H9 (cell line): Measurements from ENCODE around the gene GIT2. TPM values are rescaled to one million over a fixed set of nuclear protein-coding genes. Genes with fewer than 3 reads are reported as not detected.

Experiments
- DNase-seq: peaks from one replicate; pipeline ENCODE4 v3.0.0-alpha.2; 2017
- H2AFZ ChIP-seq: one replicate; pipeline ENCODE4 v1.6.1; 2013; ENCODE audit warnings: mild to moderate bottlenecking, low read length, control low read depth, moderate library complexity
- H2AK5ac ChIP-seq: 2 replicates; pipeline ENCODE4 v1.6.1; 2013; ENCODE audit warnings: low read length, control low read depth, mixed read lengths; ENCODE audit not compliant: insufficient read length
- H2BK120ac ChIP-seq: one replicate; pipeline ENCODE4 v1.6.1; 2013; ENCODE audit warnings: low read depth, mild to moderate bottlenecking, low read length, control low read depth, inconsistent platforms; ENCODE audit not compliant: poor library complexity, severe bottlenecking
- H2BK12ac ChIP-seq: 2 replicates; pipeline ENCODE4 v1.6.1; 2013; ENCODE audit warnings: low read length, control low read depth, mixed read lengths, low read depth; ENCODE audit not compliant: insufficient read length
- H2BK15ac ChIP-seq: 2 replicates; pipeline ENCODE4 v1.6.1; 2013; ENCODE audit warnings: low read depth, low read length, control low read depth
- H2BK20ac ChIP-seq: one replicate; pipeline ENCODE4 v1.6.1; 2013; ENCODE audit warnings: low read depth, mild to moderate bottlenecking, low read length, control low read depth, inconsistent platforms; ENCODE audit not compliant: poor library complexity, severe bottlenecking
- H2BK5ac ChIP-seq: 2 replicates; pipeline ENCODE4 v1.6.1; 2013; ENCODE audit warnings: low read length, control low read depth, mixed read lengths; ENCODE audit not compliant: insufficient read length
- H3K14ac ChIP-seq: 2 replicates; pipeline ENCODE4 v1.6.1; 2013; ENCODE audit warnings: low read length, control low read depth; ENCODE audit not compliant: insufficient read depth
- H3K18ac ChIP-seq: 2 replicates; pipeline ENCODE4 v1.6.1; 2013; ENCODE audit warnings: low read depth, mild to moderate bottlenecking, mixed read lengths, low read length, control low read depth; ENCODE audit not compliant: insufficient read length
- H3K23ac ChIP-seq: 2 replicates; pipeline ENCODE4 v1.6.1; 2013; ENCODE audit warnings: low read length, control low read depth, mixed read lengths, low read depth; ENCODE audit not compliant: insufficient read length
- H3K23me2 ChIP-seq: 2 replicates; pipeline ENCODE4 v1.6.1; 2013; ENCODE audit warnings: low read depth, mild to moderate bottlenecking, mixed read lengths, low read length, control low read depth; ENCODE audit not compliant: insufficient read length, poor library complexity, severe bottlenecking
- H3K27ac ChIP-seq: 2 replicates; pipeline ENCODE4 v1.5.1; 2013; ENCODE audit warnings: low read length, control low read depth, mixed read lengths, low read depth; ENCODE audit not compliant: insufficient read length
- H3K27me3 ChIP-seq: 2 replicates; pipeline ENCODE4 v1.6.1; 2013; ENCODE audit warnings: low read length, control low read depth, inconsistent platforms; ENCODE audit not compliant: insufficient read depth
- H3K4ac ChIP-seq: 2 replicates; pipeline ENCODE4 v1.6.1; 2013; ENCODE audit warnings: low read depth, mild to moderate bottlenecking, control low read depth, inconsistent platforms, low read length, moderate library complexity
- H3K4me1 ChIP-seq: 2 replicates; pipeline ENCODE4 v1.6.1; 2013; ENCODE audit warnings: low read length, control low read depth, inconsistent platforms; ENCODE audit not compliant: insufficient read depth
- H3K4me2 ChIP-seq: 2 replicates; pipeline ENCODE4 v1.6.1; 2013; ENCODE audit warnings: low read length, control low read depth, mixed read lengths; ENCODE audit not compliant: insufficient read length, insufficient read depth
- H3K56ac ChIP-seq: 2 replicates; pipeline ENCODE4 v1.6.1; 2013; ENCODE audit warnings: low read depth, mild to moderate bottlenecking, mixed read lengths, low read length, control low read depth; ENCODE audit not compliant: insufficient read length
- H3K79me1 ChIP-seq: 2 replicates; pipeline ENCODE4 v1.6.1; 2013; ENCODE audit warnings: low read depth, mild to moderate bottlenecking, moderate library complexity, low read length, control low read depth, inconsistent platforms; ENCODE audit not compliant: insufficient read depth, poor library complexity, severe bottlenecking
- H3K79me2 ChIP-seq: 2 replicates; pipeline ENCODE4 v1.6.1; 2013; ENCODE audit warnings: low read length, control low read depth, inconsistent platforms; ENCODE audit not compliant: insufficient read depth
- H3K9ac ChIP-seq: 2 replicates; pipeline ENCODE4 v1.6.1; 2013; ENCODE audit warnings: low read length, control low read depth, mixed read lengths; ENCODE audit not compliant: insufficient read length; ENCODE audit errors: extremely low read depth
- H3K9me3 ChIP-seq: one replicate; pipeline ENCODE4 v1.6.1; 2013; ENCODE audit warnings: low read depth, low read length, inconsistent platforms; ENCODE audit not compliant: control insufficient read depth
- H3T11ph ChIP-seq: one replicate; pipeline ENCODE4 v1.6.1; 2013; ENCODE audit warnings: mild to moderate bottlenecking, low read length, control low read depth, inconsistent platforms
- H4K20me1 ChIP-seq: one replicate; pipeline ENCODE4 v1.6.1; 2013; ENCODE audit not compliant: control insufficient read depth, insufficient read length, insufficient read depth
- H4K5ac ChIP-seq: 2 replicates; pipeline ENCODE4 v1.6.1; 2013; ENCODE audit warnings: low read depth, mild to moderate bottlenecking, mixed read lengths, low read length, control low read depth; ENCODE audit not compliant: insufficient read length
- H4K8ac ChIP-seq: replicated peaks from 2 replicates; pipeline ENCODE4 v1.6.1; 2013; ENCODE audit warnings: low read length, control low read depth, mixed read lengths, low read depth; ENCODE audit not compliant: insufficient read length
- H4K91ac ChIP-seq: 2 replicates; pipeline ENCODE4 v1.6.1; 2013; ENCODE audit warnings: low read depth, mild to moderate bottlenecking, moderate library complexity, mixed read lengths, low read length, control low read depth; ENCODE audit not compliant: insufficient read length
- H3K27ac Mint-ChIP-seq, 3 experiments: 2 replicates in 2 of 3; 3 replicates in 1 of 3; pipeline ENCODE4 v1.8.0; 2020 to 2021; ENCODE audit warnings: mixed read lengths in 3 of 3, mild to moderate bottlenecking in 1 of 3, moderate library complexity in 1 of 3
- H3K27me3 Mint-ChIP-seq: 2 replicates; pipeline ENCODE4 v1.8.0; 2021; ENCODE audit warnings: low read depth, mild to moderate bottlenecking, moderate library complexity, mixed read lengths
- H3K36me3 Mint-ChIP-seq, 3 experiments: 2 replicates in 2 of 3; 3 replicates in 1 of 3; pipeline ENCODE4 v1.8.0; 2020 to 2021; ENCODE audit warnings: low read depth in 3 of 3, mixed read lengths in 3 of 3; ENCODE audit not compliant: insufficient read depth in 1 of 3
- H3K4me1 Mint-ChIP-seq, 2 experiments: 2 replicates each; pipeline ENCODE4 v1.8.0; 2020; ENCODE audit warnings: mixed read lengths in 2 of 2
- H3K4me3 Mint-ChIP-seq, 2 experiments: 2 replicates in 1 of 2; 3 replicates in 1 of 2; pipeline ENCODE4 v1.8.0; 2020 to 2021; ENCODE audit warnings: mild to moderate bottlenecking in 2 of 2, mixed read lengths in 2 of 2, moderate library complexity in 1 of 2
- H3K9me3 Mint-ChIP-seq, 2 experiments: 2 replicates in 1 of 2; 3 replicates in 1 of 2; pipeline ENCODE4 v1.8.0; 2020; ENCODE audit warnings: mild to moderate bottlenecking in 2 of 2, mixed read lengths in 2 of 2, moderate library complexity in 1 of 2
- WGBS: extraction: QIAGEN DNeasy Blood & Tissue Kit; methylation state at CpG from one replicate; pipeline ENCODE4 v1.1.7; 2013; ENCODE audit warnings: missing lambda C conversion rate, low lambda C conversion rate, mixed read lengths; ENCODE audit not compliant: insufficient read length; ENCODE audit errors: extremely low coverage; 5-methylcytosine and 5-hydroxymethylcytosine counted together
- total RNA-seq: library from RNA; stranded (reverse); gene quantifications from 2 replicates; pipeline ENCODE4 v1.2.1, GENCODE V29; 2021
- TF ChIP-seq, protein P1 (sequence below): fragments of 200-600 bp; sonication (generic); conservative IDR thresholded peaks from 3 replicates; pipeline ENCODE4 v1.8.0; 2021; ENCODE audit warnings: antibody characterized with exemption, mild to moderate bottlenecking

Gene GIT2
- total RNA-seq, 1 experiment from 2014 or later, result 27.0 TPM

DNA sequence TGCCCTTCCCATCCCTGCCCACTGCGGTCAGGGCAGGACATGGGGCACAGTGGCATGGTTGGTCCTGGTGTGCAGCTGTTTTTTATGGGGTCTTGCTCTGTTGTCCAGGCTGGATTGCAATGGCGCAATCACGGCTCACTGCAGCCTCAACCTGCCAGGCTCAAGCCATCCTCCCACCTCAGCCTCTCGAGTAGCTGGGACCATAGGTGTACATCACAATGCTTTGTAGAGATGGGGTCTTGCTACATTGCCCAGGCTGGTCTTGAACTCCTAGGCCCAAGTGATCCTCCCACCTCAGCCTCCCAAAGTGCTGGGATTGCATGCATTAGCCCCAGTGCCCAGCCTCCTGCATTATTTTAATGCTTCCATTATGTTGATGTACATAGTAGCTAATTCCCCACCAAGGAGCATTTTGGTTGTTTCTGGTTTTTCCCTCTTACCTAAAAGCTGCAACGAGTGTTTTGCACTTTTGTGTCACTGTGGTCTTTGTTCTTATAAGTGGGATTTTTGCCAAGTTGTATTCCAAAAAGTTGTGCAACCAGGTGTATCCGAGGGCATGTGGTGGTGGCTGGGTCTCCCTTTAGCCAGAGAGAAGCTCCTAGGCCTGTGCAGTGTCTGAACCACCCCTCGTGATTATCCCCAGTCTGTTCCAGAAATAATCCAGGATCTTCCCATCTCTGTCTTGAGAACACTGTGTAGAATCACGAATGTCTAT, 85.8 kb downstream of the GIT2 start:
- no peak overlapping the region for H3K27ac Mint-ChIP-seq
- no peaks in the 10 kb centered on the region for H4K20me1 ChIP-seq
- no peak overlapping the region for H4K91ac ChIP-seq
- H3T11ph ChIP-seq, result no peak overlapping the region
- H3K4me1 ChIP-seq, result no peaks in the 10 kb centered on the region
- H3K4me2 ChIP-seq, result no peak overlapping the region
- H3K79me1 ChIP-seq, result no peaks in the 10 kb centered on the region
- H2AK5ac ChIP-seq, result no peak overlapping the region
- TF ChIP-seq, protein P1, sequence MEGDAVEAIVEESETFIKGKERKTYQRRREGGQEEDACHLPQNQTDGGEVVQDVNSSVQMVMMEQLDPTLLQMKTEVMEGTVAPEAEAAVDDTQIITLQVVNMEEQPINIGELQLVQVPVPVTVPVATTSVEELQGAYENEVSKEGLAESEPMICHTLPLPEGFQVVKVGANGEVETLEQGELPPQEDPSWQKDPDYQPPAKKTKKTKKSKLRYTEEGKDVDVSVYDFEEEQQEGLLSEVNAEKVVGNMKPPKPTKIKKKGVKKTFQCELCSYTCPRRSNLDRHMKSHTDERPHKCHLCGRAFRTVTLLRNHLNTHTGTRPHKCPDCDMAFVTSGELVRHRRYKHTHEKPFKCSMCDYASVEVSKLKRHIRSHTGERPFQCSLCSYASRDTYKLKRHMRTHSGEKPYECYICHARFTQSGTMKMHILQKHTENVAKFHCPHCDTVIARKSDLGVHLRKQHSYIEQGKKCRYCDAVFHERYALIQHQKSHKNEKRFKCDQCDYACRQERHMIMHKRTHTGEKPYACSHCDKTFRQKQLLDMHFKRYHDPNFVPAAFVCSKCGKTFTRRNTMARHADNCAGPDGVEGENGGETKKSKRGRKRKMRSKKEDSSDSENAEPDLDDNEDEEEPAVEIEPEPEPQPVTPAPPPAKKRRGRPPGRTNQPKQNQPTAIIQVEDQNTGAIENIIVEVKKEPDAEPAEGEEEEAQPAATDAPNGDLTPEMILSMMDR, result no peak
- peaks cover 3% of the 10 kb centered on the region; the same call in 1 of the 2 replicates for H3K27me3 ChIP-seq
- H3K9me3 ChIP-seq, result no peaks in the 10 kb centered on the region
- H4K8ac ChIP-seq, result no peak overlapping the region
- H3K79me2 ChIP-seq, result no peaks in the 10 kb centered on the region
- H3K56ac ChIP-seq, result no peak overlapping the region
- no peak overlapping the region for H2BK15ac ChIP-seq
- peaks cover 2 to 76% (median 36%) of the 10 kb centered on the region in 3 experiments for H3K36me3 Mint-ChIP-seq
- no peak overlapping the region for H2BK20ac ChIP-seq
- H3K14ac ChIP-seq, result no peak overlapping the region
- no peak overlapping the region for H3K27ac ChIP-seq
- H2AFZ ChIP-seq, result no peak overlapping the region
- H3K9me3 Mint-ChIP-seq, result no peaks in the 10 kb centered on the region
- H2BK12ac ChIP-seq, result no peak overlapping the region
- H3K4ac ChIP-seq, result no peak overlapping the region
- H3K4me3 Mint-ChIP-seq, result no peak overlapping the region
- no peaks in the 10 kb centered on the region for H3K23me2 ChIP-seq
- no CpG with 5 or more reads among the region's 8 CpGs for WGBS
- H3K23ac ChIP-seq, result no peak overlapping the region
- H3K27me3 Mint-ChIP-seq, result peaks cover 23% of the 10 kb centered on the region
- H2BK120ac ChIP-seq, result no peak overlapping the region
- no peak for DNase-seq
- no peak overlapping the region for H4K5ac ChIP-seq
- no peak overlapping the region for H3K18ac ChIP-seq
- 0 out of 4 replicates have a peak, but pooled peaks cover 3 to 4% of the 10 kb centered on the region in 2 experiments for H3K4me1 Mint-ChIP-seq
- H2BK5ac ChIP-seq, result no peak overlapping the region
- no peak overlapping the region for H3K9ac ChIP-seq
